Common myeloid progenitor, CD34-positive (primary cell): Measurements from ENCODE around the gene CYBA.

Source experiments
- CTCF ChIA-PET: fragments of 350-600 bp; sonication (Branson Sonifier 250); formaldehyde crosslinking; loops from one replicate; lab custom pipeline; 2021; ENCODE audit warnings: antibody characterized with exemption; lab: Charles Lee
- POLR2A ChIA-PET: fragments of 350-600 bp; sonication (Branson Sonifier 250); formaldehyde crosslinking; loops from one replicate; lab custom pipeline; 2021; ENCODE audit warnings: antibody characterized with exemption; lab: Charles Lee
- DNase-seq, 3 donors: peaks; one replicate each; pipeline versions ENCODE4 v3.0.0 to v3.0.0-alpha.2; 2013
- H3K27ac ChIP-seq, 2 experiments: 1 replicate in 1 of 2; 2 replicates in 1 of 2; pipeline ENCODE4 v1.7.0; 2013; ENCODE audit warnings: inconsistent platforms in 2 of 2, low read length in 2 of 2, mild to moderate bottlenecking in 2 of 2, low read depth in 1 of 2, moderate library complexity in 1 of 2; ENCODE audit not compliant: severe bottlenecking in 2 of 2, insufficient read depth in 1 of 2, poor library complexity in 1 of 2
- H3K27me3 ChIP-seq, 5 experiments: replicated peaks in 2 of 5; 1 replicate in 3 of 5; 2 replicates in 2 of 5; pipeline versions ENCODE4 v1.6.1 to v1.7.0; 2013; ENCODE audit warnings: low read length in 4 of 5, mild to moderate bottlenecking in 2 of 5, moderate library complexity in 2 of 5, inconsistent platforms in 1 of 5; ENCODE audit not compliant: insufficient read depth in 5 of 5, control insufficient read depth in 4 of 5
- H3K36me3 ChIP-seq, 4 experiments: 1 replicate in 2 of 4; 2 replicates in 2 of 4; pipeline versions ENCODE4 v1.6.1 to v1.7.0; 2013; ENCODE audit warnings: low read length in 3 of 4, control low read depth in 1 of 4, mild to moderate bottlenecking in 1 of 4; ENCODE audit not compliant: control insufficient read depth in 4 of 4, insufficient read depth in 4 of 4
- H3K4me1 ChIP-seq, 4 experiments: 1 replicate in 3 of 4; 2 replicates in 1 of 4; pipeline versions ENCODE4 v1.6.1 to v1.7.1; 2013; ENCODE audit warnings: low read length in 3 of 4, mild to moderate bottlenecking in 3 of 4, control low read depth in 1 of 4, inconsistent platforms in 1 of 4, moderate library complexity in 1 of 4; ENCODE audit not compliant: control insufficient read depth in 4 of 4, insufficient read depth in 4 of 4; ENCODE audit errors: control extremely low read depth in 1 of 4
- H3K4me3 ChIP-seq, 7 experiments: 1 replicate in 4 of 7; 2 replicates in 3 of 7; pipeline versions ENCODE4 v1.5.1 to v1.7.0; 2013; ENCODE audit warnings: mild to moderate bottlenecking in 7 of 7, low read length in 6 of 7, moderate library complexity in 6 of 7, inconsistent platforms in 2 of 7, low read depth in 2 of 7, control low read depth in 1 of 7; ENCODE audit not compliant: insufficient read depth in 4 of 7, control insufficient read depth in 1 of 7; ENCODE audit errors: extremely low read depth in 1 of 7
- H3K9me3 ChIP-seq, 5 experiments: 1 replicate in 4 of 5; 2 replicates in 1 of 5; pipeline versions ENCODE4 v1.6.1 to v1.7.1; 2013; ENCODE audit warnings: low read length in 4 of 5, mild to moderate bottlenecking in 2 of 5, inconsistent platforms in 1 of 5, low read depth in 1 of 5, moderate library complexity in 1 of 5; ENCODE audit not compliant: control insufficient read depth in 4 of 5, insufficient read depth in 2 of 5; ENCODE audit errors: control extremely low read depth in 1 of 5
- WGBS: methylation state at CpG from one replicate; pipeline ENCODE4 v1.1.5; 2013; ENCODE audit not compliant: insufficient coverage; 5-methylcytosine and 5-hydroxymethylcytosine counted together

Gene CYBA

DNA sequence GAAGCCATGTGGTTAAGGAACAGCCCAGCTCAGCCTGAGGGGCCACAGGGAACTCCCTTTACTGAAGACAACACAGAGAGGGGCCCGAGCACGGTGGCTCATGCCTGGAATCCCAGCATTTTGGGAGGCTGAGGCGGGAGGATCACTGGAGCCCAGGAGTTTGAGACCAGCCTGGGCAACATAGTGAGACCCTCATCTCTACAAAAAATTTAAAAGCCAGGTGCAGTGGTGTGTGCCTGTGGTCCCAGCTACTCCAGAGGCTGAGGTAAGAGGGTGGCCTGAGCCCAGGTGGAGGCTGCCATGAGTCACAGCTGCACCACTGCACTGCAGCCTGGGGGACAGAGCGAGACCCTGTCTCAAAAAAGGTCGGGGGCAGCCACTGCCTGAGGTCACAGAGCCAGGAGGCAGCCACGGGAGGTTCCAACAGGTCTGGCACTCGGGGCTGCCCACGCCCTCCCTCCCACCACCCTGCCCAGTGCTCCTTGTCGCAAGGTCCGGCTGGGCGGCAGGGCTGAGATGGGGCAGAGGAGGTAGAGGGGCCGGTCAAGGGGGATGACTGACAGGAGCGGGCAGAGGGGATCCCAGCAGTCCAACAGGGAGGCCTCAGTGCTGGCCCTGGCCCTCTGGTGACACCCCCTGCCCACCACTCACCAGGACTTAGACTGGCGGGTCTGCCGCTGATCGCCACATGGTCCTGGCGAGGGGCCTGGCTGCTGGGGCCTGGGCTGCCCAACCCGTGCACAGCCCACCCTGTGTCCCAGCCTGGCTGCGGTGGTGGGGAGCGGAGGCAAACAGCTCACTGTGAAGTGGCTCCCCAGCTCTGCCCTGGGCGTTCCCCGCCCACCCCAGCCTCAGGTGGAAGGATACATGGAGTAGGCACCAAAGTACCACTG, 3.4 kb downstream of the CYBA start:
- CTCF ChIA-PET = interaction anchor here (1.1 to 1.5 kb wide), 2 partner anchors 11 to 38 kb away, joined by 3 read pairs; no protein-coding TSS in a partner anchor
- peaks cover 5 to 65% (median 20%) of the 10 kb centered on the region in 4 experiments for H3K36me3 ChIP-seq
- H3K4me3 ChIP-seq = no peak overlapping the region

DNA sequence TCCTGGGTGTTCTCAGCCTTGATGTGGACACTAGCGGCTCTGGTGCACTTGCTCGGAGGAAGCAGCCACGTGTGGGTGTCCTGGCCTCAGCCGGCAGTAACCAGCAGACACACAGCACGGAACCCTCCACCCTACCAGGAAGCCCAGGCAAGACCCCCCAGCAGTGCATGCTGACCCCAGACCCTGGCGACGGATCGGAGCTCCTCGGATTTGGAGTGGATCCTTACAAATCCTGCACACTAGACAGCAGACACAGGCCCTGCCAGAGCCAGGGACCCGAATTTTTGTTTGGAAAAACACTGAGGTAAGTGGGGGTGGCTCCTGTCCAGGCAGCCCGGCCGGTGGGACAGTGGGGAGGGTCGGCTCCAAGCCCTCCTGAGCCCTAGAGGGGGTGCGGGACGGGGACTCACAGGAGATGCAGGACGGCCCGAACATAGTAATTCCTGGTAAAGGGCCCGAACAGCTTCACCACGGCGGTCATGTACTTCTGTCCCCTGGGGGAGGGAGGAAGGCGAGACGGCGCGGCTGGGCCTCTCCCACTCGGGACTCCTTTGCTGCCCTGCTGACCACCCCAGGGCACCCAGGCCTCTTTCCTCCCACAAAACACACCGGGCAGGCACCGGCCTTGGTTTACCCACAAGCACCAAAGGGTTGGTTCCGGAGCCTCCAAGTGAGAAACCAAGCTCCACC, 4.4 kb downstream of the CYBA start:
- H3K4me1 ChIP-seq = peaks cover 0 to 30% (median 22%) of the 10 kb centered on the region in 4 experiments
- peaks cover 5 to 59% (median 20%) of the 10 kb centered on the region in 4 experiments for H3K36me3 ChIP-seq
- CTCF ChIA-PET = interaction anchor here (1.1 to 1.5 kb wide), 2 partner anchors 10 to 38 kb away, joined by 3 read pairs; no protein-coding TSS in a partner anchor
- H3K4me3 ChIP-seq = no peak overlapping the region
- POLR2A ChIA-PET = interaction anchor here (0.6 kb wide), 1 partner anchor 20 kb away, joined by 3 read pairs; no protein-coding TSS in a partner anchor
- no peak overlapping the region for H3K27ac ChIP-seq
- H3K27me3 ChIP-seq = no peaks in the 10 kb centered on the region
- no peak for DNase-seq
- H3K9me3 ChIP-seq = no peaks in the 10 kb centered on the region
- WGBS = 98% methylated on average over 18 of the region's 28 CpGs

More for the DNA sequence above, 3.4 kb downstream of the CYBA start:
- DNase-seq = no peak
- WGBS = 99% methylated on average over 14 of the region's 22 CpGs
- Histone ChIP-seq H3K27ac (no peak overlapping the region), H3K9me3 (no peaks in the 10 kb centered on the region), H3K27me3 (no peaks in the 10 kb centered on the region), H3K4me1 (peaks cover 0 to 39% (median 26%) of the 10 kb centered on the region in 4 experiments)
- POLR2A ChIA-PET = interaction anchor here (0.6 kb wide), 1 partner anchor 21 kb away, joined by 3 read pairs; no protein-coding TSS in a partner anchor

DNA sequence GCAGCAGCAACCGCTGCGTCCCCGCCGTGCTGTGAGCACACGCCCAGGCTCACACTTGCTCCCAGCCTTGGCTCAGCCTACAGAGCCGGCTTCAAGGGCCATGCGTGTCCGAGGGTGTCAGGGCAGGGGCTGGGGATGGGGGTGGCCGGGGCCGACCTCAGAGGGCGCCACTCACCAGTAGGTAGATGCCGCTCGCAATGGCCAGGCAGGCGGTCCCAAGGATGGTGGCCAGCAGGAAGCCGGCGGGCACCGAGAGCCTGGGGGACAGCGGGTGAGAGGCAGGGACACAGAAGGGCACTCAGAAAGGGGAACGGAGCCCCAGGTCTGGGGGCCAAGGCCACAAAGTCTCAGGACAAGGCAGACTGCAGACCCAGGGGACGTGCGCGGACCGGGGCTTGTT, 4.9 kb downstream of the CYBA start:
- H3K27ac ChIP-seq = no peak overlapping the region
- ChIA-PET POLR2A (no interaction called here), CTCF (no interaction called here)
- WGBS = 96% methylated on average over 22 of the region's 23 CpGs
- peaks cover 5 to 58% (median 20%) of the 10 kb centered on the region in 4 experiments for H3K36me3 ChIP-seq
- DNase-seq = no peak
- peaks cover 0 to 3% (median 0%) of the 10 kb centered on the region in 5 experiments for H3K27me3 ChIP-seq
- H3K9me3 ChIP-seq = no peaks in the 10 kb centered on the region
- H3K4me3 ChIP-seq = no peak overlapping the region
- peaks cover 0 to 25% (median 16%) of the 10 kb centered on the region in 4 experiments for H3K4me1 ChIP-seq

DNA sequence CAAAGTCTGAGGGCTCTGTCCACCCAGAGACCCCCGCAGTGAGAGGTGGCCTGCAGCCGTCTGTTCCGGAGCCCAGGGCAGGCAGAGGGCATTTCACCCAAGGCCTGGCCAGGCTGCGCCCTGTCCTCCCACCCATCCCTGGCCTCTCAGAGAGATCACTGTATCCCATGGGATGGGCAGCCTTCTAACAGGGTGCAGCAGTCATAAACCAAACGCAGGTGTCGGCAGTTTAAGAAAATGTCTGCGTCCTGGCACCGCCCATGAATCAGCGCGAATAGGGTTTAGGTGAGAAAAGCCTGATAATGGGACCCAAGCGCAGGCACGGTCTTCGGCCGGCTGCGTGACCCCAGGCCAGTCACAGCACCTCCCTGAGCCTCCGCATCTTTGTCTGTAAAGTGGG, 5.4 kb downstream of the CYBA start:
- Histone ChIP-seq H3K9me3 (no peaks in the 10 kb centered on the region), H3K4me1 (peaks cover 0 to 24% (median 16%) of the 10 kb centered on the region in 4 experiments), H3K4me3 (no peak overlapping the region), H3K36me3 (peaks cover 5 to 58% (median 20%) of the 10 kb centered on the region in 4 experiments), H3K27ac (no peak overlapping the region), H3K27me3 (peaks cover 0 to 8% (median 0%) of the 10 kb centered on the region in 5 experiments)
- no peak for DNase-seq
- ChIA-PET CTCF (no interaction called here), POLR2A (no interaction called here)
- 95% methylated on average over 15 of the region's 16 CpGs for WGBS

DNA sequence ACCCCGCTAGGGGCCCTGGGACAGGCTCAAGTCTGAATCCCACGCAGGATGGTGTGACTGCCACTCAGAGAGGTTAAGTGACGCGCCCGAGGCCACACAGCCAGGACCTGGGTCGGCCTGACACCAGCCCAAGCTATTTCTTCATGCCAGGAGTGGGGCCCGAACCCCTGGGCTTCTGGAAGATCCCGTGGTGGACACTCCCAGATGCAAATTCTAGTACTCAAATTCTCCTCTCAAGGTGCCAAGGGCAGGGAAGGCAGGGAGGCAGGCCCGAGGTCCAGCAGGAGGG, 7.3 kb downstream of the CYBA start:
- peaks cover 0 to 13% (median 6%) of the 10 kb centered on the region in 4 experiments for H3K4me1 ChIP-seq
- H3K36me3 ChIP-seq = peaks cover 0 to 50% (median 19%) of the 10 kb centered on the region in 4 experiments
- no peak for DNase-seq
- ChIA-PET CTCF (no interaction called here), POLR2A (no interaction called here)
- no peak overlapping the region for H3K27ac ChIP-seq
- H3K9me3 ChIP-seq = no peaks in the 10 kb centered on the region
- H3K27me3 ChIP-seq = peaks cover 0 to 27% (median 11%) of the 10 kb centered on the region in 5 experiments
- WGBS = 97% methylated on average over 8 of the region's 9 CpGs
- no peak overlapping the region for H3K4me3 ChIP-seq

DNA sequence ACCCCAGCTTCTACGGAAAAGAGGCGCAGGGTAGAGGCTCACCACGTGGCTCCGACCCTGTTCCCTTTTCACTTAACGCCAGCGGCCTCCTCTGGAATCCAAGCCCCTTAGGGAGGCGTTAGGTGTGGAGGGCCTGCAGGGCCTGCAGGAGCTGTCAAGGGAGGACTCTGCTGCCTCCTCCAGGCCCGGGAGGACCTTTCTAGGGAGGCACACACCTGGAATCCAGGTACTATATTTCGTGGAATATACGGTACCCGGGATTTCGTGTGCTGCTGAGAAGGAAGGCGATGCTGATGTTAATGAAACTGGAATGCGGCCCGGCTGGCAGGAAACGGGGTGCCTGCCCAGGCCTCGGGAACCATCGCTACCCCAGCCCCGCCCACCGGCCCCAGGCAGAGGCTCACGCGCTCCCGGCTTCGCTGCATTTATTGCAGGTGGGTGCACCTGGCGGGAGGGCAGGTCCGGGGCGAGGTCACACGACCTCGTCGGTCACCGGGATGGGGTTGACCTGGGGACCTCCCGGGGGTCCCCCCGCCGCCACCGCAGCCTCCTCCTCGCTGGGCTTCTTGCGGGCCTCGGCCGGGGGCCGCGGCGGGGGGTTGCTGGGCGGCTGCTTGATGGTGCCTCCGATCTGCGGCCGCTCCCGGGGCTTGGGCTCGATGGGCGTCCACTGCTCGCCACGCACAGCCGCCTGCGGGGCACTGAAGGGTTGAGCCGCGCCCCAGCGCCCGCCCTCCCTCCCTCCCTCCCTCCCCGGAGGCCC, 7.8 kb downstream of the CYBA start:
- Histone ChIP-seq H3K27ac (no peak overlapping the region), H3K36me3 (peaks cover 0 to 47% (median 19%) of the 10 kb centered on the region in 4 experiments), H3K4me3 (no peak overlapping the region), H3K9me3 (no peaks in the 10 kb centered on the region), H3K4me1 (peaks cover 0 to 13% (median 5%) of the 10 kb centered on the region in 4 experiments), H3K27me3 (peaks cover 0 to 32% (median 14%) of the 10 kb centered on the region in 5 experiments)
- POLR2A ChIA-PET = no interaction called here
- 94% methylated on average over 43 of the region's 58 CpGs for WGBS
- DNase-seq = no peak
- CTCF ChIA-PET = no interaction called here
